DOHH2 (cell line): ENCODE results near the gene GNRHR.

ENCODE experiments used
- H3F3A ChIP-seq: fragments of 200-600 bp; sonication (generic), shearing (Covaris generic); 2 replicates; pipeline ENCODE4 v1.6.0; 2016; ENCODE audit warnings: antibody characterized with exemption, mild to moderate bottlenecking; ENCODE audit not compliant: control insufficient read depth, insufficient read depth
- H3K27ac ChIP-seq: fragments of 200-600 bp; sonication (generic); 2 replicates; pipeline ENCODE4 v1.5.1; 2014; ENCODE audit warnings: low read depth, mild to moderate bottlenecking, low read length, moderate library complexity
- H3K27me3 ChIP-seq: fragments of 200-600 bp; sonication (generic); 2 replicates; pipeline ENCODE4 v1.6.1; 2014; ENCODE audit warnings: mild to moderate bottlenecking, low read length, mixed read lengths; ENCODE audit not compliant: control insufficient read depth
- H3K36me3 ChIP-seq: fragments of 200-600 bp; sonication (generic); 2 replicates; pipeline ENCODE4 v1.6.1; 2014; ENCODE audit warnings: mild to moderate bottlenecking, low read length, moderate library complexity, mixed read lengths; ENCODE audit not compliant: control insufficient read depth
- H3K4me1 ChIP-seq: fragments of 200-600 bp; sonication (generic); 2 replicates; pipeline ENCODE4 v1.6.1; 2014; ENCODE audit warnings: mild to moderate bottlenecking, low read length, mixed read lengths; ENCODE audit not compliant: control insufficient read depth
- H3K4me2 ChIP-seq: fragments of 200-600 bp; sonication (generic); 2 replicates; pipeline ENCODE4 v1.6.0; 2014; ENCODE audit warnings: mild to moderate bottlenecking, low read length, moderate library complexity
- H3K4me3 ChIP-seq: fragments of 200-600 bp; sonication (generic); 2 replicates; pipeline ENCODE4 v1.5.1; 2014; ENCODE audit warnings: mild to moderate bottlenecking, low read length, mixed read lengths
- H3K79me2 ChIP-seq: fragments of 200-600 bp; sonication (generic); 2 replicates; pipeline ENCODE4 v1.6.1; 2014; ENCODE audit warnings: mild to moderate bottlenecking, low read length, mixed read lengths; ENCODE audit not compliant: control insufficient read depth
- H3K9me2 ChIP-seq: fragments of 200-600 bp; sonication (generic); replicated peaks from 2 replicates; pipeline ENCODE4 v1.6.1; 2014; ENCODE audit warnings: mild to moderate bottlenecking, low read length, mixed read lengths; ENCODE audit not compliant: control insufficient read depth
- H3K9me3 ChIP-seq: fragments of 200-600 bp; sonication (generic); 2 replicates; pipeline ENCODE4 v1.6.1; 2014; ENCODE audit warnings: antibody characterized with exemption, low read length, mixed read lengths; ENCODE audit not compliant: control insufficient read depth, insufficient read depth
- H4K20me1 ChIP-seq: fragments of 200-600 bp; sonication (generic); 2 replicates; pipeline ENCODE4 v1.6.0; 2014; ENCODE audit warnings: low read depth, mild to moderate bottlenecking, antibody characterized with exemption, low read length, moderate library complexity; ENCODE audit not compliant: control insufficient read depth, insufficient read depth
- CTCF ChIP-seq: fragments of 200-600 bp; sonication (generic); IDR thresholded peaks from one replicate; pipeline ENCODE4 v1.5.1; 2014; ENCODE audit warnings: antibody characterized with exemption, mild to moderate bottlenecking, low read depth, low read length; ENCODE audit not compliant: poor library complexity, severe bottlenecking
- EZH2phosphoT487 ChIP-seq: fragments of 200-600 bp; sonication (generic); IDR thresholded peaks from 2 replicates; pipeline ENCODE4 v1.6.1; 2017; ENCODE audit warnings: borderline replicate concordance, mild to moderate bottlenecking, antibody characterized with exemption, low read length, moderate library complexity, mixed read lengths

Gene GNRHR

GRCh38 chr4:67750691-67751090 lies 3.5 kb downstream of the GNRHR start:
- Histone ChIP-seq H3K4me3 (no peak overlapping the region), H3K4me2 (no peak overlapping the region), H4K20me1 (no peaks in the 10 kb centered on the region), H3K36me3 (no peaks in the 10 kb centered on the region), H3K27ac (no peak overlapping the region), H3K4me1 (no peaks in the 10 kb centered on the region), H3F3A (no peaks in the 10 kb centered on the region), H3K79me2 (no peaks in the 10 kb centered on the region), H3K27me3 (no peaks in the 10 kb centered on the region), H3K9me3 (no peaks in the 10 kb centered on the region), H3K9me2 (no peaks in the 10 kb centered on the region)
- TF ChIP-seq EZH2phosphoT487: no peak
- no peak for TF ChIP-seq CTCF

- H3K27me3 ChIP-seq: no peaks in the 10 kb centered on the region
- H3K4me1 ChIP-seq: no peaks in the 10 kb centered on the region
- H3K27ac ChIP-seq: no peak overlapping the region
- H4K20me1 ChIP-seq: no peaks in the 10 kb centered on the region
- no peaks in the 10 kb centered on the region for H3K79me2 ChIP-seq
- no peaks in the 10 kb centered on the region for H3K36me3 ChIP-seq
- H3K9me3 ChIP-seq: no peaks in the 10 kb centered on the region
- no peak overlapping the region for H3K4me3 ChIP-seq
- H3F3A ChIP-seq: no peaks in the 10 kb centered on the region
- TF ChIP-seq EZH2phosphoT487 (no peak), CTCF (no peak)
- H3K9me2 ChIP-seq: no peaks in the 10 kb centered on the region
- no peak overlapping the region for H3K4me2 ChIP-seq
Observed at GRCh38 chr4:67749286-67749685, 4.9 kb downstream of the GNRHR start.

- Histone ChIP-seq H3K79me2 (no peaks in the 10 kb centered on the region), H3K4me2 (no peak overlapping the region), H3K4me1 (no peaks in the 10 kb centered on the region)
Observed at GRCh38 chr4:67746797-67747495, 7.2 kb downstream of the GNRHR start.

More at GRCh38 chr4:67746797-67747495, 7.2 kb downstream of the GNRHR start:
- Histone ChIP-seq H3K9me3 (no peaks in the 10 kb centered on the region), H3F3A (no peaks in the 10 kb centered on the region), H3K36me3 (no peaks in the 10 kb centered on the region), H3K27ac (no peak overlapping the region), H4K20me1 (no peaks in the 10 kb centered on the region), H3K27me3 (no peaks in the 10 kb centered on the region), H3K4me3 (no peak overlapping the region), H3K9me2 (no peaks in the 10 kb centered on the region)
- TF ChIP-seq CTCF: peak; percentile 64
- no peak for TF ChIP-seq EZH2phosphoT487
